Activated naive CD4-positive, alpha-beta T cell treated with anti-CD3 and anti-CD28 coated beads, Interleukin-2, amount 10 ng/mL, durations not matched to agents 7 days and 5 days (primary cell): ENCODE results near the gene TAS1R2.
"Not testable (repeated sequence)": the region's sequence is repeated elsewhere in the genome, so short reads cannot be mapped to it uniquely, and the experiment has no call there.

Experiments
- CTCF ChIA-PET: fragments of 350-600 bp; sonication (Branson Sonifier 250); formaldehyde crosslinking; loops from one replicate; lab custom pipeline; 2021; ENCODE audit warnings: antibody characterized with exemption; lab: Charles Lee
- DNase-seq: peaks from one replicate; pipeline ENCODE4 v3.0.0-alpha.2; 2020
- H3K27ac Mint-ChIP-seq: one replicate; pipeline ENCODE4 v1.8.0; 2021; ENCODE audit warnings: mild to moderate bottlenecking, moderate library complexity, mixed read lengths
- H3K27me3 Mint-ChIP-seq: one replicate; pipeline ENCODE4 v1.8.0; 2021; ENCODE audit warnings: mild to moderate bottlenecking, mixed read lengths
- H3K36me3 Mint-ChIP-seq: one replicate; pipeline ENCODE4 v1.8.0; 2021; ENCODE audit warnings: mixed read lengths
- H3K4me1 Mint-ChIP-seq: one replicate; pipeline ENCODE4 v1.8.0; 2021; ENCODE audit warnings: mixed read lengths
- H3K4me3 Mint-ChIP-seq: one replicate; pipeline ENCODE4 v1.8.0; 2021; ENCODE audit warnings: mild to moderate bottlenecking, moderate library complexity, mixed read lengths
- H3K9me3 Mint-ChIP-seq: one replicate; pipeline ENCODE4 v1.8.0; 2021; ENCODE audit warnings: mixed read lengths

The TAS1R2 gene

DNA sequence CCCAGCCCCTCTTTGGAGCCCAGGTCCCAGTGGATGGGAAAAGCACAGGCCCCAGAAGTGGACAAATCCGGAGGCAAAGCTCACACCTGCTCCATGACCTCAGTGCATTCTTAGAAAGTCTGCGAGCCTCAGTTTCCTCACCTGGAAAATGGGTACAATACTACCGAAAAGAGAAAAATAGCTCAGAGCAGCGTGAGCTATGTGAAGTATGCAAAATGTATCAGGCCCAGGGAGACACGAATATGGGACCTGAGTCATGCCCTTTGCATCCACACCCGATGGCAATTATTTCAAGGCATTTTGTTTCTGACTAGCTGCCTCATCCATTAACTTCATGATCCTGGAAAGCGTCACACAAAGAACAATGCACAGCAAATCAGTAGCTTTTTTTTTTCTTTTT, 33.7 kb upstream of the TAS1R2 start:
- no peaks in the 10 kb centered on the region for H3K27me3 Mint-ChIP-seq
- H3K9me3 Mint-ChIP-seq, result no peaks in the 10 kb centered on the region
- DNase-seq, result no peak
- no peak overlapping the region for H3K4me3 Mint-ChIP-seq
- CTCF ChIA-PET, result interaction anchor here (0.6 to 2.2 kb wide), 6 partner anchors 9 to 89 kb away, joined by 3 to 7 read pairs (median 5); no protein-coding TSS in a partner anchor
- H3K4me1 Mint-ChIP-seq, result no peaks in the 10 kb centered on the region
- no peak overlapping the region for H3K27ac Mint-ChIP-seq
- H3K36me3 Mint-ChIP-seq, result no peaks in the 10 kb centered on the region

GRCh38 chr1:18891858-18892257, 32.4 kb upstream of the TAS1R2 start:
- not testable (repeated sequence) for H3K4me3 Mint-ChIP-seq, H3K36me3 Mint-ChIP-seq, DNase-seq, H3K27ac Mint-ChIP-seq, H3K27me3 Mint-ChIP-seq, H3K4me1 Mint-ChIP-seq, H3K9me3 Mint-ChIP-seq
- CTCF ChIA-PET, result interaction anchor here (1.0 to 1.7 kb wide), 2 partner anchors 17 to 21 kb away, joined by 3 to 7 read pairs; no protein-coding TSS in a partner anchor

GRCh38 chr1:18891426-18891780, 31.9 kb upstream of the TAS1R2 start:
- CTCF ChIA-PET, result interaction anchor here (1.0 kb wide), 1 partner anchor 22 kb away, joined by 3 read pairs; no protein-coding TSS in a partner anchor
- no peaks in the 10 kb centered on the region for H3K4me1 Mint-ChIP-seq
- no peaks in the 10 kb centered on the region for H3K27me3 Mint-ChIP-seq
- H3K4me3 Mint-ChIP-seq, result no peak overlapping the region
- no peaks in the 10 kb centered on the region for H3K9me3 Mint-ChIP-seq
- no peak overlapping the region for H3K27ac Mint-ChIP-seq
- no peaks in the 10 kb centered on the region for H3K36me3 Mint-ChIP-seq
- no peak for DNase-seq

GRCh38 chr1:18890706-18891425, 31.4 kb upstream of the TAS1R2 start:
- Mint-ChIP-seq H3K27me3 (no peaks in the 10 kb centered on the region), H3K27ac (no peak overlapping the region), H3K9me3 (no peaks in the 10 kb centered on the region), H3K36me3 (no peaks in the 10 kb centered on the region), H3K4me1 (no peaks in the 10 kb centered on the region), H3K4me3 (no peak overlapping the region)
- CTCF ChIA-PET, result interaction anchor here (0.9 to 1.0 kb wide), 2 partner anchors 22 to 32 kb away, joined by 3 read pairs; no protein-coding TSS in a partner anchor
- DNase-seq, result no peak

GRCh38 chr1:18886003-18886335, 26.5 kb upstream of the TAS1R2 start:
- no peak for DNase-seq
- CTCF ChIA-PET, result interaction anchor here (1.3 kb wide), 1 partner anchor 87 kb away, joined by 3 read pairs; no protein-coding TSS in a partner anchor
- H3K4me3 Mint-ChIP-seq, result no peak overlapping the region
- H3K4me1 Mint-ChIP-seq, result no peaks in the 10 kb centered on the region
- H3K9me3 Mint-ChIP-seq, result no peaks in the 10 kb centered on the region
- no peaks in the 10 kb centered on the region for H3K27me3 Mint-ChIP-seq
- H3K36me3 Mint-ChIP-seq, result no peaks in the 10 kb centered on the region
- no peak overlapping the region for H3K27ac Mint-ChIP-seq

DNA sequence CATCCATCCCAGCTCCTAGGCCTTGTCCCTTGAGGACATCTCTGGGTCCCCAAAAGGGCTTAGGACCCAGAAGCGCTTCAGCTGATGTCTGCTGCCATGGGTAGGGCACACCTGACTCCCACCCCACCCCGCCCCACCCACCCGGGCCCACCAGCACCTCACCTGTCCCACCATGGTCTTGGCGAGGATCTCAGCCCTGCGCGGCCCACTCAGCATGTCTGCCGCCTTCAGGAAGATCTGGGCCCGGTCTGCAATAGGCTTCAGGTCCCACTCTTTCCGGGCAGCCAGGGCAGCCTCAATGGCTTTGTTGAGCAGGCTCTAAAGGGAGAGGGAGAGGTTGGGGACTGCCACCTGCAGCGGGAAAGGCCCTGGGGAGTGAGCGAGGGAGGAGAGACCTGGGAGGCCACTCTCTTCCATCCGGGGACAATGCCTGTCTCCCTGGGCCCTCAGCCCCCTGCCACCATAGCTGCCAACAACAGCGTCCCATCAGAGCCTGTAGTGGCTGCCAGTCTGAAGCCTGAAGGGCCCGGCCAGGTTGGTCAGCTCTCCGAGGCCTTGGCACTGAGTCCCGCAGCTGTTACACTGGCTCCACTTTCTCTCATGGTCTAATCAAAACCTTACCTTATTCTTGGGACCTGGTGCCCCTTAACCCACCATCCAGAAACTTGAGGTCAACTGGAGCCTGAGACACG, 26.0 kb upstream of the TAS1R2 start:
- CTCF ChIA-PET, result interaction anchor here (1.3 to 2.8 kb wide), 7 partner anchors 11 to 363 kb away, joined by 3 to 24 read pairs (median 6); no protein-coding TSS in a partner anchor
- H3K4me1 Mint-ChIP-seq, result no peaks in the 10 kb centered on the region
- no peaks in the 10 kb centered on the region for H3K27me3 Mint-ChIP-seq
- no peaks in the 10 kb centered on the region for H3K36me3 Mint-ChIP-seq
- H3K27ac Mint-ChIP-seq, result no peak overlapping the region
- no peak for DNase-seq
- no peak overlapping the region for H3K4me3 Mint-ChIP-seq
- H3K9me3 Mint-ChIP-seq, result no peaks in the 10 kb centered on the region

DNA sequence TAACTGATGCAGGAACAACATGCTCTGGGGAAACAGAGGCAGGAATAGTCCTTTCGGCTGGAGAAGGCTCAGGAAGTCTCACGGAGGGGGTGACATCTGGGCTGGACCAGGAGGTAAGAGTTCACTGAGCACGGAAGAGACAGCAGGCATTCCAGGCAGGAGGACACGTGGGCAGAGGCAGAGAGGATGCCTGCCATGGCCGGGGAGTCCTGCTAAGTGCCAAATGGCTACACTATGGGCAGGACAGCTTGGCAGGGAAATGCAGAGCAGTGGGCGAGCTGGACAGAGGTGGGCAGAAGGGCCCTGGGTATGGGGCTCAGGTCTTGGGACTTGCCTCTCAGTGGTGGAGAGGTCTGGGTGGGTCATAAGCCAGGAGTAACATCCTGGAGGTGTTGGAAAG, 25.3 kb upstream of the TAS1R2 start:
- CTCF ChIA-PET, result interaction anchor here (0.7 to 2.8 kb wide), 29 partner anchors 9 to 363 kb away, joined by 3 to 24 read pairs (median 4); partner anchors contain the start of gene ALDH4A1
- Mint-ChIP-seq H3K9me3 (no peaks in the 10 kb centered on the region), H3K4me3 (no peak overlapping the region), H3K27ac (no peak overlapping the region), H3K36me3 (no peaks in the 10 kb centered on the region), H3K4me1 (no peaks in the 10 kb centered on the region), H3K27me3 (no peaks in the 10 kb centered on the region)
- DNase-seq, result no peak

DNA sequence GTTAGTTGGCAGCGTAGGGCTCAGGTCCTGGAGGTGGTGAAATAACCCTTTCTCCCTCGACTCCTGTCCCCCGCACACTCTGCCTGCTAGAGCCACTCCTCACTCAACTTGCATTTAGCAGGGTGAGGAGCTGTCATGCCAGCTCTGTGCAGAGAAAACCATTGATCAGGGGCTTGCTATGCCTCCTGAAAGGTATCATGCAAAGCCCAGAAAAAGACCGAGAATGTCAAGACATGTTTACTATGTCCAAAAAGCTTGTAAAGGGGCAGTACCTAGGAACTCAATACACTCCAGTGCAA, 24.9 kb upstream of the TAS1R2 start:
- Mint-ChIP-seq H3K4me3 (no peak overlapping the region), H3K27ac (no peak overlapping the region), H3K9me3 (no peaks in the 10 kb centered on the region), H3K27me3 (no peaks in the 10 kb centered on the region), H3K36me3 (no peaks in the 10 kb centered on the region), H3K4me1 (no peaks in the 10 kb centered on the region)
- DNase-seq, result no peak
- CTCF ChIA-PET, result interaction anchor here (0.7 to 2.8 kb wide), 28 partner anchors 9 to 364 kb away, joined by 3 to 24 read pairs (median 4); partner anchors contain the start of gene ALDH4A1

DNA sequence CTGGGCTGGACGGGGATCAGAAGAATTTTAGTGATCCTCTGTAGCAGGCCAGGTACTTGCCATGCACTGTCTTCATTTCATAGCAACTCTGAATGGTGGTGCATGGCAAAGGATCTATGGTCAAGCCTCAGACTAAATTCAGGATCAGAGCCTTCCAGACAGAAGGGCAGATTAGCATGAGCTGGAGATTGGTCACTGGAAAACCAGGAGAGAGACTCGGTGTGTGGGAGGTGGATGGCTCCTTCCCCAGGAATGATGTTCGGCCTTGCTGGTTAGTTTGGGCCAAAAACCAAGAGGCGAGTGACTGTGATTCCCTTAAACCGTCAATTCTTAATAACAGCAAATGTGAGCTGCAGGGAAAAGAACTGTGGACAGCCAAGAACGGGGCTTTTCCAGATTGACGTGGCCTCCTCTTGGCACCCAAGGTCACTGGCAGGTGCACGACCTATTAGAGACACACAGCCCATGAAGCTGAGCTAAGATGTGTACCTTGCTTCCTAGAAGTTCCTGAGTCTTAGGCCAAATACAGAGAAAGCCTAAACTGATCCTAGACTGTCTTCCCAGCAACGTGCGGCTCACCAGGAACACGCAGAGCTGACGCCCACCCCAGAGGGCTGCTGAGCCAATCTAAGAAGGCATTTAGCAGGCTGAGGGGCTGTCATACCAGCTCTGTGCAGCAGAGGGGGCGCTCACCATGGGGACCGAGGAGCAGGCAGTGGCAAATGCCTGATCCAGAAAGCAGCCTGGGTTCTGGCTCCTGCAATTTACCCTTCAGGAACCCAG, 24.4 kb upstream of the TAS1R2 start:
- Mint-ChIP-seq H3K9me3 (no peaks in the 10 kb centered on the region), H3K4me3 (no peak overlapping the region), H3K36me3 (no peaks in the 10 kb centered on the region), H3K27me3 (no peaks in the 10 kb centered on the region), H3K27ac (no peak overlapping the region), H3K4me1 (no peaks in the 10 kb centered on the region)
- DNase-seq, result peak; percentile 83
- CTCF ChIA-PET, result interaction anchor here (0.8 to 2.8 kb wide), 28 partner anchors 10 to 364 kb away, joined by 3 to 24 read pairs (median 4); partner anchors contain the start of gene ALDH4A1

- no peak for DNase-seq
- CTCF ChIA-PET, result interaction anchor here (1.0 to 2.8 kb wide), 3 partner anchors 9 to 192 kb away, joined by 3 to 24 read pairs (median 10); no protein-coding TSS in a partner anchor
- Mint-ChIP-seq H3K27ac (no peak overlapping the region), H3K27me3 (no peaks in the 10 kb centered on the region), H3K4me3 (no peak overlapping the region), H3K4me1 (no peaks in the 10 kb centered on the region), H3K9me3 (no peaks in the 10 kb centered on the region), H3K36me3 (no peaks in the 10 kb centered on the region)
Measured at GRCh38 chr1:18883079-18883478, 23.6 kb upstream of the TAS1R2 start.

DNA sequence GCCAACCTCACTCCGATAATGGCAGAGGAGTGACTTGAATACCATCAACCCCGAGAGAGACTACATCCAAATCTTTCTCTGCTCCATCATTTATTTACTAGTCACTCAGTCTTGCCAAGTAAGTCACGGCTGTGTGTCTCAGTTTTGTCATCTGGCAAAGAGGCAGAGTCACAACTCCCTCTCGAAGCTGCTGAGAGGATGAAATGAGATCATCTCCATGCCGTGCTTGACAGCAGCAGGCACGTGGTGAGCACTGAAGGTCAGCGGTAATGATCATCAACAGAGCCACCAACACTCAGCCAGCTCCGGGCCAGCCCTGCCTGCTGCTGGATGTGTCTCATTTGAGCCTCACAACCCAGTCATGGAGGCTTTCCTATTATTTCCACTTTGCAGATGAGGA, 23.0 kb upstream of the TAS1R2 start:
- H3K4me3 Mint-ChIP-seq, result no peak overlapping the region
- H3K9me3 Mint-ChIP-seq, result no peaks in the 10 kb centered on the region
- CTCF ChIA-PET, result interaction anchor here (0.7 to 2.8 kb wide), 3 partner anchors 15 to 193 kb away, joined by 3 to 10 read pairs (median 3); no protein-coding TSS in a partner anchor
- H3K27ac Mint-ChIP-seq, result peak overlapping the region; percentile 12
- H3K4me1 Mint-ChIP-seq, result no peaks in the 10 kb centered on the region
- DNase-seq, result no peak
- H3K36me3 Mint-ChIP-seq, result no peaks in the 10 kb centered on the region
- no peaks in the 10 kb centered on the region for H3K27me3 Mint-ChIP-seq

DNA sequence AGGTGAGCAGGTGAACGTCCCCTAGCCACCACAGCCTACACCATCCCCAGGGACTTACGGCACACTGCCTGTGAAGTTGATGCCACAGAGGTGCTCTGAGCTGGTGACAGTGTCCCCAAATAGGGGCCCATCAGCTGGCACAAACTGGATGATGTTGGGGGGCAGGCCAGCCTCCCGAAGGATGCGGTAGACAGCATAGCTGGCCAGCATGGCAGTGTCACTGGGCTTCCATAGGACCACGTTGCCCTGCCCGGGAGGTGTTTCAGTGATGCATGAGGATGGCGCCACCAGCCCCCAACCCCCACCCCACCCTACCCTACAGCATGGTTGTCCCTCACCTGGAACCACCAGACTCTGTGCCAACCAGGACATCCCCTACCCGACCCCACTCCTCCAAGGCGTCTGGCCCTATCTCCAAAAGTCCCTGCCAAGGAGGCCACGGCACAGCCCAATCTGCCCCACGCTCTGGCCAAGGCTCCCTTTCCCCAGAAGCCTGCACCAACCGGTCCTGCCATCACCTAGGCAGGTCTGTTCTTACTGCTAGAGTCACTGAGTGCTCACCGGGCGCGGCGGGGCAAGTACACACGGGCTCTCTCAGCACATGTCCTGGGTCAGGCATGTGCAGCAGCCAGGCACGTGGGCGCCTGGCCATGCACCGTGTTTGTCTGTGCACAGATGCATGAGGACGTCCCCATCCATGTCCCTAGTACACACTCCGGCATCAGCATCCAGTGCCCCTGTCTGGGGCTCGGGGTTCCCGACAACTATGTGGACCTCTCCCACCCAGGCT, 22.4 kb upstream of the TAS1R2 start:
- Mint-ChIP-seq H3K36me3 (no peaks in the 10 kb centered on the region), H3K27me3 (no peaks in the 10 kb centered on the region), H3K4me3 (no peak overlapping the region), H3K4me1 (no peaks in the 10 kb centered on the region), H3K27ac (peak overlapping the region; percentile 12), H3K9me3 (no peaks in the 10 kb centered on the region)
- no peak for DNase-seq
- CTCF ChIA-PET, result interaction anchor here (0.7 to 2.8 kb wide), 3 partner anchors 15 to 193 kb away, joined by 3 to 10 read pairs (median 3); no protein-coding TSS in a partner anchor

DNA sequence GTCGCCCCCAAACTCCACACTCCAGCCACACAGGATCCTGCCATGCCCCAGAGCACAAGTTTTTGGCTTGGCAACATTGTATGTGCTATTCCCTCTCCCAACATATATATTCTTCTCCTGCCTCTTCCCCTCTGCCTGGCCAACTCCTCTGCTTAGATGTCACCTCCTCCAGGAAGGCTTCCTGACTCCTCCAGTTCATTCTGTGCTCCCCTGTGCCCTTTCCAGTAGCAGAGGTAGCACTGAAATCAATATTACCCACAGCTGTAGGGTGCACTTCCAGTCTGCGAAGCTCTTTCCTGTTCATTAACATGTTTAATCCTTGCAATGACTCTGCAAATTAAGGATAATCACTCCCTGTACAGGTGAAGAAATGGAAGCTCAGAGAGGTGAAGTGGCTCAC, 21.7 kb upstream of the TAS1R2 start:
- no peak overlapping the region for H3K4me3 Mint-ChIP-seq
- no peak for DNase-seq
- H3K9me3 Mint-ChIP-seq, result no peaks in the 10 kb centered on the region
- no peak overlapping the region for H3K27ac Mint-ChIP-seq
- H3K4me1 Mint-ChIP-seq, result no peaks in the 10 kb centered on the region
- no peaks in the 10 kb centered on the region for H3K36me3 Mint-ChIP-seq
- no peaks in the 10 kb centered on the region for H3K27me3 Mint-ChIP-seq
- CTCF ChIA-PET, result no interaction called here
